ENCODE results near the gene STIMATE.

The STIMATE gene

GRCh38 chr3:52894756-52895155, 2.6 kb downstream of the STIMATE start:
- in situ Hi-C loops (cut with MboI; ENCODE audit: low sequenced_read_pairs): no loop called here

- in situ Hi-C loops (cut with MboI; ENCODE audit: low sequenced_read_pairs): no loop called here
Observed at GRCh38 chr3:52893723-52894122, 3.6 kb downstream of the STIMATE start.

DNA sequence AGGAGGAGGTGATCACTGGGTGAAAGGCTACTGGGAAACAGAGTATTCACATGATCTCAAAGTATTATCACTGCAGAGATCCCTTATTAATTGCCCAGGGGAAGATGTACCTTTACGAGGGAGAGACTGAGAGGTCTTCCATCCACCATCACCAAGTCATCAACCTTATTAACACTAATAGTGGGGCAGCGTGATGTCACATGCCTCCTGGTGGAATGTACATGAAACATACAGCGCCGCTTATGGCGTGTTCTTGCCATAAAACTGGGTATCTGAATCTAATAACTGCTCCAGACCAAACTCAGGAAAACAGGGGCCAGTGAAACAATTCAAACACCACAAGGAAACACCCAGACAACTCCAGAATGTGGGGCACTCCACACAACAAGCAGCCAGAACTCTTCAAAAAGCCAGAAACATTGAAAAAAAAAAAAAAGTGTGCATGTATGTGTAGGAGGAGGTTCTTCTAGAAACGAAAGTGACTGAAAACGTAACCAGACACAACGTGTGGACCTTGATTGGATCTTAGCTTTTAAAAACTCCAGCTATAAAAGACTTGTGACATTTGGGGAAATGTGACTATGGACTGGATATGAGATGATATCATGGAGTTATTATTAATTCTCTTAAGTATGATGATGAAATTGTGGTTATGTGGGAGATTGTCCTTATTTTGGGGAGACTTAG, 4.6 kb downstream of the STIMATE start:
- in situ Hi-C loops (cut with MboI; ENCODE audit: low sequenced_read_pairs): no loop called here

DNA sequence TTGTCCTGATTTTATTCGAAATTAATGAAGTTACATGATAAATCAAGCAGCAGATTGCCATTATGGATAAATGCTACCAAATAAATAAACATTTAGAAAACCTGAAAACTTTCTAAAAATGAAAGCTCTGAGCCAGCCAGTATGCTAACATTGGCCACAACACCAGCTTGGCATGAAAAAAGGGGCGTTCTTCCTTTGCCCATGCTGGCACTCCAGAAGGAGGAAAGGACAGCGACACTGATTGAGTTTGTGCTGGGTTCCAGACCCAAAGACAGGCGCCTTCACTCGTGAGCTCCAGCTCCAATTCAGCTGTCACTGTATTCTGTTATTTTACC, 5.1 kb downstream of the STIMATE start:
- in situ Hi-C loops (cut with MboI; ENCODE audit: low sequenced_read_pairs): no loop called here

DNA sequence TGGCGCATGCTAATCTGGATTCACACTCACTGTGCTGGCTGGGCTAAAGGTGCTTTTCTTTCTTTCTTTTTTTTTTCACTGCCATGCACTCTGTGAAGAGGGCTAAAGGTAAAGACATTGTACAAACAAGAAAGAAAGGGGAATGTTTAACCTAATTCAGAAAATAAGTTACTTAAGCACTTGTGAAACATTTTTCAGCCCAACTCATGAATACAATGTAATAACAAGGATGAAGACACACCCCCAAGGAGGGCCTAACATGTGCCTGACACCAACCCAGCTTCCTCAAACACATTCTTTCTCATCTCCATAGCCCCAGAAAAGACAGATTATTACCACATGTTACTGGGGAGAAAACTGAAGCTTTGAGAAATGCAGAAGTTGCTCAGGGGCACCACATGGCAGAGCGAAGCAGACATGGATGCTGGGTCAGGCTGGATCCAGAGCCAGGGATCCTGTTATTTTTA, 5.7 kb downstream of the STIMATE start:
- in situ Hi-C loops (cut with MboI; ENCODE audit: low sequenced_read_pairs): no loop called here

DNA sequence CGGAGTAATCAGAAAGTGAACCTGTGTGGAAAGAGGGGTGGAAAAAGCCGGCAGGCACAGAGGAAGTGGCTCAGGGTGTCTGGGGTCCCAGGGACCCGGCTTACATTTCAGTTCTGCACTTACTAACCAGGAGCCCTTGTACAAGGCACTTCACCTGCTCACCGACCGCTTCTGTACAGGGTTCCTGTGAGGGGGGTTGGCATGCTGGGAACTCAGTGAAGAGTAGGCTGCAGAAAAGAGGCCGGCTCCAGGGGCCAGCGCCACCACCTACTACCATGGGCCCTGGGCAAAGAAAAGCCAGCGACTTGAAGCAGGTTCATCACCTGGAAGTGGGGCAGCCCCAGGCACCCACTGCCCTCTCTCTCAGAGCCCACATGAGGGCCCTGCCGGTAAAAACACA, 6.2 kb downstream of the STIMATE start:
- in situ Hi-C loops (cut with MboI; ENCODE audit: low sequenced_read_pairs): no loop called here

- in situ Hi-C loops (cut with MboI; ENCODE audit: low sequenced_read_pairs): no loop called here
Observed at GRCh38 chr3:52890735-52891134, 6.6 kb downstream of the STIMATE start.

GRCh38 chr3:52889901-52890300, 7.4 kb downstream of the STIMATE start:
- in situ Hi-C loops (cut with MboI; ENCODE audit: low sequenced_read_pairs): no loop called here

DNA sequence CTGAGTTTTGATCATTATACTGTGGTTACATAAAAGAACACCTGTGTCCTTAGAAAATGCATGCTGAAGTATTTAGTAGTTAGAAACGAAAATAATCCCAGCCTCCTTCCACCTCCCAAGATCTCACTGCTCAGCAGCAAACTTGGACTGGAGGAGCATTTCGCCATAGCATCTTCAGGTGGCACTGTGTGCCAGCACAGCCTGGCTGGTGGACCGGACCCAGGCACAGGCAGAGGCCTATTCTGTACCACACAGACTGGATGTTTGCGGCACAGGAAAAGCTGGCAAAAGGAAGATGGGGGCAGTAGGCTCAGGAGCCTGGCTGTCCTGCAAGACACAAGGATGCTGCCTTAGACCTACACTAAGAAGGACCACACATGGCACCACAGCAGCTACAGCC, 10.2 kb downstream of the STIMATE start:
- in situ Hi-C loops (cut with MboI; ENCODE audit: low sequenced_read_pairs): no loop called here

DNA sequence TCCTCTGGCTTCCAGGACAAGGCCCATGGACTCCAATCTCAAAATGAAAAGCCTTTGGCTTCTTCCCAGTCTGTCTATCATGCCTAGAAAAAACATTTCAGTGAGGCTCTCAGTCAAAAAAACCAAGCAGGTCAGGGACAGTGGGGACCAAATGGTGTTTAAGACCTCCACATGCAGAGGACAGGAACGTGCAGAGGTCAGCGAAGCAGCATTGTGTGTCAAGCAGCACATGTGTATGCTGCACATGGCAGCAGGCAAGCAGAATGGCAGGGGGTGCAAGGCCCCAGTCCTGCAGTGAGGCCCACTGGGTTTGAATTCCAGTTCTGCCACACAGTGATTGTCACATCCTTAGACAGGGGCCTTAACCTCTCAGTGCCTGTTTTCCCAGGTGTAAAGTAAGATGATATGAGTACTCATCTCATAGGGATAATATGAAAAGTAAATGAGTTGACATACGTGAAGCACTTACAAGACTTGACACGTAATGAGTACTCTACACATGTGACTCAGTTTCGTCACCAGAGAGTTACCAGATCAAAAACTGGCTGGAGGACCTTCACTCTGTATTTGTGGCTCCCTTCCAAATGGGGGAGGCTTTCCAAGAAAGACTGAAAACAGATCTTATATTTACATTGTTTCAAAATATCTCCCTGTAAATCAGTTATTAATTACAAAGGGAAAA, 11.2 kb downstream of the STIMATE start:
- in situ Hi-C loops (cut with MboI; ENCODE audit: low sequenced_read_pairs): no loop called here

DNA sequence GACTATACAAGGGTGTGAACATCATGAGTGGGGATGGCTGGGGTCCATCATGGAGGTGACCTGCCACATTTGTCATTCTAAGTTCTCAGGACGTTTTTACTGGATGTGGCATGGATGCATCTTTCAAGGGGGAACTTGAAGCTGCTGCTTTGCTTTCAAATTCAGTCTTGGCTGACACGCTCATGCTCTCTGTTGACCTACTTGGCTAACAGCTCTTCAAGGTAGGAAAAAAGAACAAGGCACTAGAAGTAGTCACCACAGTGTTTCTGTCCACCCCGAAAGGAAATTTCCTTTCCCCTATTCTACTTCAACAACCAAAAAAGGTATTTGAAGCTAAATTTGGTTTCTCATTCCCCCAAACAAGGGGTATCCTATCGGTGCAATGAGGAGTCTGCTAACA, 15.0 kb downstream of the STIMATE start:
- in situ Hi-C loops (cut with MboI; ENCODE audit: low sequenced_read_pairs): no loop called here

GRCh38 chr3:52881871-52882270, 15.5 kb downstream of the STIMATE start:
- in situ Hi-C loops (cut with MboI; ENCODE audit: low sequenced_read_pairs): no loop called here

GRCh38 chr3:52880474-52880873, 16.9 kb downstream of the STIMATE start:
- in situ Hi-C loops (cut with MboI; ENCODE audit: low sequenced_read_pairs): no loop called here

DNA sequence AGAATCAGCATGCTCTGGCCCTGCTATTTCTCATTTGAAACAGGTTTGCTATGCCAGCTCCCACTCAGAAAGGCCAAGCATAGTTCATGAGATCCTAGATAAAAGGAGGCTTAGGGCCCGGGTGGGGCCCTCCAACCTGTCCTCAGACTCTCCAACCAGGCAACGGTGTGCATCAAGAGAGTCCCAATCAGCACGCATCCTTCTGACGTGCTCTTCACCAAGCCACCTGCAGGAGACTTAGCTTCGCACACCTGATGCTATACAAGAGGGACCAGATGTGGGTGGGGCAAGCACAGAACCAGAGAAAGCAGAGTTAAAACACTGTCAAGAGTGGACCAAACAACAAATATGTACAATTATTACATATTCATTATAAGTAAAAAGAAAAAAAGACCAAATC, 17.3 kb downstream of the STIMATE start:
- in situ Hi-C loops (cut with MboI; ENCODE audit: low sequenced_read_pairs): no loop called here

GRCh38 chr3:52879581-52879980, 17.8 kb downstream of the STIMATE start:
- in situ Hi-C loops (cut with MboI; ENCODE audit: low sequenced_read_pairs): no loop called here

DNA sequence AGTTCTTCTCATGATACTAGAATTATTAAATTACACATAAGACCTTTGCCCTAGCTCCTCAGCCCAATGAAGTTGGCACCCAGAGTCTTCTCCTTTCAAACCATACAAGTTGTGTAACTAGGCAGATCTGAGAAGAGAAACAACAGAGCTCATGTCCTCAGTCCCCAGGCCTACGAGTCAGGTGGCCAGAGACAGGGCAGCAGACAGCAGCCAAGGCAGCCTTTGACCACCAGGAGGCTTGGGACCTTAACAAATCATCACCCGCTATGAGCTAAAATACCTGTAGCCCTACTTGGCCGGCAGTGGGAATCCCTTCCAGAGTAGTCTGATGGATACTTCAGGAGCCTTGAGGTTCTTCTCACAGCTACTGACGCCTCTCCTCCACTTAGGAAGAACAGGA, 18.3 kb downstream of the STIMATE start:
- in situ Hi-C loops (cut with MboI; ENCODE audit: low sequenced_read_pairs): no loop called here

- in situ Hi-C loops (cut with MboI; ENCODE audit: low sequenced_read_pairs): no loop called here
Observed at GRCh38 chr3:52877085-52877484, 20.3 kb downstream of the STIMATE start.

- in situ Hi-C loops (cut with MboI; ENCODE audit: low sequenced_read_pairs): no loop called here
Observed at GRCh38 chr3:52874864-52875587, 22.3 kb downstream of the STIMATE start.

DNA sequence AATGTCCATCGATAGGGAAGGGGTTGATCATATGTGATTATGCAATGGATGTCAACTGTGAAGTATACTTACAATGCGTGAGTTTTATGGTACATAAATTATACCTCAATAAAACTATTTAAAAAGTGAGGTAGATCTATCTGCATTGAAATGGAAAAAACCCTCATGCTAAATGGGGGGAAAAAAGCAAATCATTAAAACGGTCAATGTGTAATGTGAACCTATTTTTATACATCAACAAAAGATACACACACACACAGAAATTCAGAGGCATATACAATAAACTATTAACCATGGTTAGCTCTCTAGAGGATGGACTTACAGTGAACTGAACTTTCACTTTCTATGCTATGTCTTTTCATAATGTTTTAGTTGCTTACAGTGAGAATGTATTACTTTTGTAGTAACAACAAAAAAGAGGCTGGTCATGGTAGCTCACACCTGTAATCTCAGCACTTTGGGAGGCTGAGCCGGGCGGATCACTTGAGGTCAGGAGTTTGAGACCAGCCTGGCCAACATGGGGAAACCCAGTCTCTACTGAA, 23.1 kb downstream of the STIMATE start:
- in situ Hi-C loops (cut with MboI; ENCODE audit: low sequenced_read_pairs): no loop called here

DNA sequence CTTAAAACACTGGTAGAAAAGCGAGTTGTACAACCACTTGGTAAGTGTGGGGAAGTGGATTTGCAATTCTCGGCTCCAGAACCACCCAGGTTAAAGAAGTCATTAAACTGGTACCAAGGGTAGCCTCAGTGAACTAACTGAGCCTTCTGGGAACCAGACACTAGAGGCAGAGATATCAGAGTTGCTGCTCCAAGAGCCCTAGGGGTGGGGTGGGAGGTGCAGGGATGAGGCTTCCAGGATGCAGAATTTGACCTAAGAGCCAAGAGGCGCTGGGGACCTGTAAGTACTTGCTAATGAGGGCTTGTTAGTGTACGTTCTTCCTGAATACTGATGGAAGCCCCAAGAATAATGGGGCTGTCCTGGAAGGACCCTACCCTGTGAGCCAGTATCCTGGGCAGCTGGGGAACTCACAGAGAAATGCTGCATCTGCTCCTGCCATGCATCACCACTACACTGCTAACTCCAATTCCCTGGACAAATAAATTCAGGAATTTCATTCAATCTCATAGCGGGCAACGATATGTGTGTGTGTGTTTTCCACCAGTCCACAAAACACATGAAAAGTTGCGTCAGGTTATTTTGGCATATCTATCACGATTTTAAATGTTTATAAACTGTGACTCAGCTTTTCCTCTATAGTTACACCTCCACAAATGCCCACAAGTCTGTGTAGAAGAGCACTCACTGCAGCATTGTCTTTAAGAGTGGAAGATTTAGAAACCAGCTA, 23.8 kb downstream of the STIMATE start:
- in situ Hi-C loops (cut with MboI; ENCODE audit: low sequenced_read_pairs): no loop called here

DNA sequence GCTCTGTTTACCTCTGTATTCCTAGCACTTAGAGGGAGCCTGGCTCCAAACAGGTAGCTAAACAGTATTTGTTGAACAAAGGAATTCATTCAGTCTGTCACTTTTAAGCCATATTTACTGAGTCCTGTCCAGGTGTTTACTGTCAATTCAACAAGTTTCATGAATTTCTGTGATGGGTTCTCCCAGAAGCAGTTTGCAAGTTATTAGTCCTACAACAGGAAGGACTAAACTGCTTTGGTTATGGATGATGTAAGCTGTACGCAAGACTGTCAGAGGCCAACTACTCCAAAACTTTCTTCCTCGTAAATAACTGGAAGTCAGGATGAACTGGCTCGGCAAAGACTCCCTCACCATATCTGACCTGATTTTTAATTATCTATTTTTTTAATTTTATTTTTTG, 25.1 kb downstream of the STIMATE start:
- in situ Hi-C loops (cut with MboI; ENCODE audit: low sequenced_read_pairs): no loop called here

Data from HL-60/S4 (cell line).